Measurements from ENCODE around the gene BMPR1A.

Gene BMPR1A

DNA sequence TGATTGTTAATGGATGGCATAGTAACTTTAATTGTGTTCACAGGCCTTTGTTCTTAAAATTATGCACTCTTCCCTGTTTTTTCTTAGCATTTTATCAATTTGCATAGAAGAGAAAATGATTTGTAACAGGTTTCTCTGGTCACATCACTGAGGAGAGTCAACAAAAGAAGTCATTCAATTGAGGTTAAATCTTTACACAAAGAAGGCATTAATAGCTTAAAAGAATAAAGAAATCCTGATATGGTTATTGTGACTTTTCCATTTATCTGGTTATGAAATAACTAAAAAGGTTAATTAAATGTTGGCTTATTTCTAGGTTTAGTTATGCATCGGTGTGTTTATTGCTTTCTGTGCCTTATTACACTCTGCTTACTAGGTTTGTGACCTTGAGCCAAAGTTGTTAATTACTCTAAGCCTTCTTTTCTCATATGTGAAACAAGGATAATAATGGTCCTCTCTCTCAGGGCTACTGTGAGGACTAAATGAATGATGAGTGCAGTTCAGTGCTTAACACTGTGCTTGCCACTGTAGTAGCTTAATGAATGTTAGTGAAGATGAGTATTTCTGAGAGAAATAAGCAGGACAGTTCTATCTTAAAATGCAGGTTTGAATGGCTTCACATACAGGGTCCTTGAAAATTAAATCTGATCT, 12.1 kb downstream of the BMPR1A start:
- no peak for DNase-seq

- DNase-seq = no peak
These were observed 13.6 kb downstream of the BMPR1A start for GRCh38 chr10:86769991-86770390.

DNA sequence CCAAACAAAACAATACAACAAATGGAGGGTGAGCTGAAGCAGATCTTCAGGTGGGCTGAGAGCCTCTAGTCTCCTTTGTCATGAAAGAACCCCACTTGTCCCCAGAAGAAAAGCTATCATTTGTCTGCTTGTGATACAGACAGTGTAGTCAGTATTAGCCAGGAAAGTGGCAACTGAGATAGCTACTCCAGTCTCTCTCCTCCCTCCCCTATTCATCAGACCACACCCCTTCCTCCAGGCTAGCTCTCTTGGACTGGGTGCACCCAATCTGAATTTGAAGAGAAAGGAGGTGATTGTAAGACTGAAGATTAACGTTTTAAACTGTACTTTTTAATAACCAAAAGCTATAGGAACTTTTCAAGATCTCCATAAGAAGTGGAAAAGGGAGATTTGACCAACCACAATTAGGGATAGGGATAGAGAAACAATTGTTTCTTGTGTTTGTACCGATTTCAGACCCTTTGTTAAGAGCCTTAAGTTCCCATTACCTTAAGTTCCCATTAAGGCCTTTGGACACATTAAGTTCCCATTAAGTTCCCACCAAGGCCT, 14.1 kb downstream of the BMPR1A start:
- no peak for DNase-seq

DNA sequence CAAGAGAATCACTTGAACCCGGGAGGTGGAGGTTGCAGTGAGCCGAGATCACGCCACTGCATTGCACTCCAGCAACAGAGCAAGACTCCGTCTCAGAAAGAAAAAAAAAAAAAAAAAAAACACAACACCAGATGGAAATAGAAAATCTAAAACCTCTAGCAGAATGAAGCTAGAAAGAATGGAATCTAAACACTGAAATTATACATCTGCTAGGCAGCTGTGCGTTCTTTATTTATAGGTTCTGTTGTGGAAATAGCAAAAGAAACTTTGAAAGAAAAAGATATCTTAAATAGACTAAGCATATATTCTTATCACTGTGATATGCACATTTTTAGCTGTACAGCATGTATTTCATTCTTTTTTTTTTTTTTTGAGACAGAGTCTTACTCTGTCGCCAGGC, 17.1 kb downstream of the BMPR1A start:
- DNase-seq = no peak

GRCh38 chr10:86775056-86775869, 18.8 kb downstream of the BMPR1A start:
- no peak for DNase-seq

DNA sequence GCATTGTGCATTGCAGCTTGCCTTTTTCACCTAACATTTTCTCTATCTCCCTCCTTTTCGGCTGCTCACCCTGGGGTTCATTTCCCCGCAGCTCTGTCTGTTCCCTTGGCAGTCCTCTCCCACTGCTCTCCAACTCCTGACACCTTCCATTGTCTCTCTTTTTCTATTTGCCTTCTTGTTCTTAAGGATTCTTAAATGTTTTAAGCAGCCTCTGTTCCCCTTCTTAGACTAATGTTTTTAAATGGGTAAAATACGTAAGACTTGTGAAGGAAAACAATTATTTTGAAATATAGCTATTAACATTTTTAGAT, 19.4 kb downstream of the BMPR1A start:
- DNase-seq = no peak

DNA sequence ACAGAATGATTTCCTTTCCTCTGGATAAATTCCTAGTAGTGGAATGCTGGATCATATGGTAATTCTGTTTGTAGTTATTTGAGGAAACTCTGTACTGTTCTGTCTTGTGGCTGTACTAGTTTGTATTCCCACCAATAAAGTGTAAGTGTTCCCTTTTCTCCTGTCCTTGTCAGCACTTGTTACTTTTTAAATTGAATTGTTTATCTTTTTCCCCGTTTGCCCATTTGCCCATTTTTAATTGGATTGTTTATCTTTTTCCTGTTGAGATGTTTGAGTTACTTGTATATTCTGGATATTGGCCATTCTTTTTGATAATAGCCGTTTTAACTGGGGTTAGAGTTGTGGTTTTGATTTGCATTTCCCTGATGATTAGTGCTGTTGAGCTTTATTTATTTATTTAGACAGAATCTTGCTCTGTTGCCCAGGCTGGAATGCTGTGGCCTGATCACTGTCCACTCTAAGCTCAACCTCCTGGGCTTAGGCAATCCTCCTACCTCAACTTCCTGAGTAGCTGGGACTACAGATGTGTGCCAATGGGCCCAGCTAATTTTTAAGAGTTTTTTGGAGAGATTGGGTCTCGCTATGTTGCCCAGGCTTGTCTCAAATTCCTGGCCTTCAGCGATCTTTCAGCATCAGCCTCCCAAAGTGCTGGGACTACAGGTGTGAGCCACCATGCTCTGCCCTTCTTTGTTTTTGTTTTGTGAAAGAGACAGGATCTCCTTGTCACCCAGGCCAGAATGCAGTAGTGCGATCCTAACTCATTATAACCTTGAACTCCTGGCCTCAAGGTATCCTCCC, 23.0 kb downstream of the BMPR1A start:
- no peak for DNase-seq

DNA sequence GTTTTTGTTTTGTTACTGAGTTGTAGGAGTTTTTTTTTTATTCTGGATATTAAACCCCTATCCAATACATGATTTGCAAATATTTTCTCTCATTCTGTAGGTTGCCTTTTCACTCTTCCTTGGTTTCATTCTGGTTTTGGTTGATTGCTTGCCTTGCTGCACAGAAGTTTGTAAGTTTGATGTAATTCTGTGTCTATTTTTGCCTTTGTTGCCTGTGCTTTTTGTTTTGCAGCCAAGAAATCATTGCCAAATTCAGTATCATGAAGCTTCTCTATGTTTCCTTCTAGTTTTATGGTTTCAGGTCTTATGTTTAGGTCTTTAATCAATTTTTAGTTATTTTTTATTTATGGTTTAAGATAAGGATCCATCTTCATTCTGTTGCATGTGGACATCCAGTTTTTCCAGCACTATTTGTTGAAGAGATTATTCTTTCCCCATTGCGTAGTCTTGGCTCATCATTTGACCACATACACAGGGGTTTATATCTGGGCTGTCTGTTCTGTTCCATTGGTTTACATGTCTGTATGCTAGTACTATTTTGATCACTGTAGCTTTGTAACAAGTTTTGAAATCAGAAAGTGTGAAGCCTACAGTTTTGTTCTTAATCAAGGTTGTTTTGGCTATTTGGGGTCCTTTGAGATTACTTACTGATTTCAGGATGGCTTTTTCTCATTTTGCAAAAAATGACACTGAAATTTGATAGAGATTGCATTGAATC, 26.4 kb downstream of the BMPR1A start:
- no peak for DNase-seq

DNA sequence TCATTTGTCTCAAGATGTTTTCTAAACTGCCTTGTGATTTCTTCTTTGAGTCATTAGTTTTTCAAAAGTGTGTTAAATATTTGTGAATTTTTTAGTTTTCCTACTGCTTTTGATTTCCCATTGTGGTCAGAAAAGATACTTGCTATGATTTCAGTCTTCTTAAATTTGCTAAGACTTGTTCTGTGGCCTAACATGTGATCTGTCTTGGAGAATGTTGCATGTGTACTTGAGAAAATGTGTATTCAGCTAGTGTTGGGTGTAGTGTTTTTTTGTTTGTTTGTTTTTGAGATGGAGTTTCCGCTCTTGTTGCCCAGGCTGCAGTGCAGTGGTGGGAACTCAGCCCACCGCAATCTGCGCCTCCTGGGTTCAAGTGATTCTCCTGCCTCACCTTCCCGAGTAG, 28.6 kb downstream of the BMPR1A start:
- no peak for DNase-seq

GRCh38 chr10:86785968-86786367, 29.5 kb downstream of the BMPR1A start:
- DNase-seq = no peak

DNA sequence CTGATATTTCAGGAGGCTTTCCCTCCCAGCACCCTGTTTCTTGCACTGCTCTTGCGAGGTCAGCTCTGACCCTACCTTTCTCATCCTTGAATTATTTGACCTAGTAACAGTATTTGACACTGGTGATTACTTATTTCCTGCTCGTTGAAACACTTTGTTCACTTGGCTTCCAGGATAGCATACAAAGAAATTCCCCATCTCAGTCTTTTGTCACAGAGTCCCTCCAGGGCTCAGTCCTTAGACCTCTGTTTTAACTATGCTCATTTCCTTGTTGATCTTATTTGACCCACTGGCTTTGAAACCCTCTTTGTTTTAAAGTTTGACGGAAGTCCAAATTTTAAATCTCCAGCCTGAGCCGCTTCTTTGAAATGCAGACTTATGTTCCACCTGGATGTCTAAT, 29.9 kb downstream of the BMPR1A start:
- no peak for DNase-seq

DNA sequence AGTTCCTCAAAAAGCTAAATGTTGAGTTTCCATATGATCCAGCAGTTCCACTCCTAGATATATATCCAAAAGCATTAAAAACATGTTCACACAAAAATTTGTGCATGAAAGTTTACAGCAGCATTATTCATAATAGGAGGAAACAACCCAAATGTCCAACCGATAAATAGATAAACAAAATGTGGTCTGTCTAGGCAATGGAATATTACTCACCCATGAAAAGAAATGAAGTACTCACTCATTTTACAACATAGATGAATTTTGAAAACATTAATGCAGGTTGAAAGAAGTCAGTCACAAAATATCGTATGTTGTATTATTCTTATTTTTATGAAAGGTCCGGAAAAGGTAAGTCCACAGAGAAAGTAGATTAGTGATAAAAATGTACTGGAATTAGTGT, 34.0 kb downstream of the BMPR1A start:
- no peak for DNase-seq

DNA sequence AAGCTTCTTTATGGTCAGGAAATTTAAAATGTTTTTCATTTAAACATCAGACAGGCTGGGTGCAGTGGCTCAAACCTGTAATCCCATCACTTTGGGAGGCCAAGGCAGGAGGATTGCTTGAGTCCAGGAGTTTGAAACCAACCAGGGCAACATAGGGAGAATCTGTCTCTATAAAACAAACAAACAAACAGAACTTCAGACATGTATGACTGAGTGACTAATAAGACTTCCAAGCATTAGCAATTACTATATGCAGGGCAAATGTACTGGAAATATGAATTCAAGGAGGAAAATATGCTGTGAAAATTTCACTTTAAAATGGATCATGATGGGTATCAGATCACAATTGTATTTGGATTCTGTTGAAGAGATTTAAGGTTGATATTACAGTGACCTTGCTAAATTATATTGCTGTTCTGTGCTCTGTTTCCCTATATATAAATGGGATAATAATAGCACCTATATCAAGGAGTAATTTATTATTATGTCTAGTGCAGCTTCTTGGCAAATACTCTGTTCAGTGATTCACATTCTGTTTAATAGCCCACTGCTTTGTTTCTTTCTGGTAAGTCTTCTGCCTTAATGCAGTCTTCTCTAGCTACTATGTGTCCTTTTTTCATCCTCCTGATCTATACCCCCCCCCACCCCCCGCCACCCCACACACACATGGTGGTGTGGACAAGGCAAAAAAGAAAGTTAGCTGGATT, 36.2 kb downstream of the BMPR1A start:
- no peak for DNase-seq

DNA sequence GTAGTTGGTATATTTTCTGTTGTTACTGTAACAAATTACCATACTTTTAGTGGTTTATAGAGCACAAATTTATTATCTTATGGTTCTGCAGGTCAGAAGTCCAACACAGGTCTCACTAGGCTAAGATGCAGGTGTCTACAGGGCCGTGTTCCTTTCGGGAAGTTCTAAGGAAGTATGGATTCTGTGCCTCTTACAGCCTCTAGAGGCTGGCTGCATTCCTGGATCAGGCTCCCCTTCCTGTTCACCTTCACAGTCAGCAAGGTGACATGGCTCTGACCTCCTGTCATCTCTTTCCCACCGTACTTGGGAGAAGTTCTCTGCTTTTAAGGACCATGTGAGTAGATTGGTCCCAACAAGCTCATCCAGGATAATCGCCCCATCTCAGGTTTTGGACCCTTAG, 37.3 kb downstream of the BMPR1A start:
- DNase-seq = no peak

- DNase-seq = peak in 1 of 2 experiments; percentile 33
These were observed 38.9 kb downstream of the BMPR1A start for GRCh38 chr10:86795353-86795752.

DNA sequence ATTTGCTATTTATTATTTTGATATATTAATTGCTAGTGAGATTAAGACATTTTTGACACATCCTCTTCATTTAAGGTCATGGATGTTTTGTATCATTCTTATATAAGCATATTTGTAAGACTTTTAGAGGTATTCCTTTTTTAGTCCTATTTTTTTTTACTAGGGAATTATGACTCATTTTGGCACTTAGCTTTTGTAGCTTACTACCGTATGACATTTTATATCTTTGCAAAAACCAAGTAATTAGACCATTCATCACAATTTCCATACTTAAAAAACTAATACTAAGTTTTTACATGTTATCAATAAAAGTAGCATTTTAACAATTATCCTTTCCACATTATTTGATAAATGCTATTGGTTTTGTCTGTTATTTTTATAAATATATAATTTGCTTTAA, 41.6 kb downstream of the BMPR1A start:
- no peak for DNase-seq

DNA sequence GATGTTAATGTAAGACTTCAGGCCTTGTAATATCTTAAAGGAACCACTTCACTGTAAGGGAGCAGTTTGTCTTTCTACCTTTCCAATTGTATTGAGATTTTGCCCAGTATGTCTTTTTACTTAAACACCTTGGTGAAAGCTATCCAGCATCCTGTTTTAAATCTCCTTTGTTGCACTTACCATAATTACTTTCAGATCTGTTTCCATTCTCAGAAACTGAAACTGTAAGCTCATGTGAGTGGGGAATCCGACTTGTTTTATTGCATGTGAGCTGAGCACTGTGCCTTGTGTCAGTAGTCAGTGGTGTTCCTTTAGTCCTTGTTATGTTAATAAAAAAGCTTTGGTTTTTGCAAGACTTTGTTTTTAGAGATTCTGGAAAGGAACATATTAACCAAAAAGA, 42.2 kb downstream of the BMPR1A start:
- DNase-seq = peak in 1 of 2 experiments; percentile 6

DNA sequence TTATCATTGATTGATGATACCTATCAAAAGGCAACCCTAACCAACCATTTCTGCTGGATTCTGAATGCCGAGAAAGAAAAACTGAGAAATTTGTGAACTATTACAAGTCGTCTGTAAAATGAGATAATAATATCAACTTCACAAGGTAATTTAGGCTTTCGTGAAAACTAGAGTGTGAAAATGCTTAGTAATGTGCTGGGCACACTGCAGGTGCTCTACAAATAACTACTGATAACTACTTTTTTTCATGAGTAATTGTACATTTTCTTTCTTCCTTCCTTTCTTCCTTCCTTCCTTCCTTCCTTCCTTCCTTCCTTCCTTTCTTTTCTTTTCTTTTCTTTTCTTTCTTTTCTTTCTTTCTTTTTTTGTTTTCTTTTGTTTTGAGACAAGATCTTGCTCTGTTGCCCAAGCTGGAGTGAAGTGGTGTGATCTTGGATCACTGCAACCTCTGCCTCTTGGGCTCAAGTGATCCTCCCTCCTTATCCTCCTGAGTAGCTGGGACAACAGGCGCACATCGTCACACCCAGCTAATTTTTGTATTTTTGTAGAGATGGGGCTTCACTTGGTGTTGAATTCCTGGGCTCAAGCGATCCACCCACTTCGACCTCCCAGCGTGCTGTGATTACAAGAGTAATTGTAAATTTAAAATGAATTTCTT, 42.9 kb downstream of the BMPR1A start:
- no peak for DNase-seq

DNA sequence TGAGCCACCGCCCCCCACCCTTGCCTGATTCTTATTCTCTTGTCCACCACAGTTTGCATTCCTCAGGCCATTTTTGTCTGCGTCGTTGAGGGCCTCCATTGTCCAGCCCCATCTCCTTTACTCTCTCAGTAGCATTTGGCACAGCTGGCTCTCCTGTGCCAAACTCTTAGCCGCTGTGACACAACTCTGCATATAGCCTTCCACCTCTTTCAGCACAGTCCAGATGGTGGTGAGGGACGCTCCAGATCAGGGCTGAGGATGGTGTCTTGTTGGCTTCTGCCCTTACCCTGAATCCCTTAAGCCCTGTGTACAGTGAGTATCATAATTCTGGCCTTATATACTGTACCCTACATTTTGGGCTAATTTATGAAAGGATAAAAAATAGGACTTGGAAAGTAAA, 45.6 kb downstream of the BMPR1A start:
- peak; percentile 8 to 52 for DNase-seq

- DNase-seq = no peak
These were observed 46.2 kb downstream of the BMPR1A start for GRCh38 chr10:86802473-86803108.

DNA sequence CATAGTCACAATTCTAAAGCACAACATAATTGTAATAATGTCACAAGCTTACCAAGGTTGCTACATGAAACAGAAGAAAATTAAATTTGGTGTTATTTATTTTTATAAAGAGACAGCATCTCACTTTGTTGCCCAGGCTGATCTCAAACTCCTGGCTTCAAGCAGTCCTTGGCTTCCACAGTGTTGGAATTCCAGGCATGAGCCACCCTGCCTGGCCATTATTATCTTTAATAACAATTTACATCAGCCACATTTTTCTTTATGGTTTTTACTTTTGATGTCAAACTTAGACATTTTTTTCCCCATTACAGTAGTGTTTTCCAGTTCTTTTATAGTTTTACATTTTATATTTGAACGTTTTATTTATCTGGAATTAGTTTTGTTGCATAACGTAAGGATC, 46.7 kb downstream of the BMPR1A start:
- DNase-seq = no peak

All from NCI-H524 (cell line).